ENCODE data around the gene ANKRD28. TPM values are rescaled to one million over a fixed set of nuclear protein-coding genes. Genes with fewer than 3 reads are reported as not detected.

ANKRD28 gene
- 126 and 155 TPM in 2 replicates for total RNA-seq

GRCh38 chr3:15797642-15798303 lies at the start of gene ANKRD28:
ANKRD28 (minus strand) TSS chr3:15797979; CDS start chr3:15796521, 1,458 bp downstream.

Other genes with a start within 250 kb of the ANKRD28 start
- 23.0 and 26.8 TPM in 2 replicates for gene HACL1, start 196.4 kb downstream of the ANKRD28 start, total RNA-seq
- 21.9 and 42.0 TPM in 2 replicates for gene BTD, start 196.2 kb downstream of the ANKRD28 start, total RNA-seq

All from regular cardiac myocyte (primary cell).